Left colon (tissue), 2 donors: Measurements from ENCODE around the gene IPO13. TPM values are rescaled to one million over a fixed set of nuclear protein-coding genes. Genes with fewer than 3 reads are reported as not detected.
A peak's percentile ranks its signal among the peaks of the same experiment; 100 is the strongest.

ENCODE experiments used
- ATAC-seq: fragments of 200-7000 bp; cut with Tn5 transposase; one replicate; pipeline ENCODE4 v1.9.1; 2020; ENCODE audit warnings: mild to moderate bottlenecking, moderate library complexity
- DNase-seq, 2 donors: peaks; one replicate each; pipeline ENCODE4 v3.0.0-alpha.2; 2020
- intact Hi-C, 2 donors: fragments of 100-400 bp; cut with DNase I in 1 of 2; cut with micrococcal nuclease in 1 of 2; formaldehyde crosslinking; loops; one replicate each; pipeline versions ENCODE4 v1.11.2 to v1.14.0; 2022; cut with DNase I, micrococcal nuclease
- long read RNA-seq: library from polyadenylated mRNA; unstranded; transcript quantifications from one replicate; pipeline ENCODE4 v2.0.0, GENCODE V29; 2021
- total RNA-seq, 2 donors: library from RNA; stranded (reverse); fragmentation: NEBNext Ultra II Directional; extraction: Animal tissue kit (Norgen Biotek cat#: 25700); gene quantifications; one replicate each; pipeline ENCODE4 v1.2.1, GENCODE V29; 2021
- donor health status: DM: no; HTN: no; CAD: no.
- donor health status: DM: yes; HTN: yes; CAD: no.

The IPO13 gene
- total RNA-seq, result 10 to 100 TPM; 19.2 to 27.4 TPM
- long read RNA-seq, partial matches to known transcripts, result 4 of 5 reads
- long read RNA-seq, other reads (novel, unspliced or antisense), result 0 of 5 reads

GRCh38 chr1:43946236-43947060 lies at the start of gene IPO13:
Gene IPO13 (plus strand): TSS chr1:43946950. CDS start chr1:43947601, 651 bp downstream.
- intact Hi-C loops, result no loop called here
- DNase-seq (peak; percentile 95 to 96), ATAC-seq (peak; percentile 95)

GRCh38 chr1:43898981-43899380 lies 47.8 kb upstream of the IPO13 start:
- intact Hi-C loops, result no loop called here
- DNase-seq, result peak in 1 of 2 donors; percentile 19
- ATAC-seq, result no peak

- peak in 1 of 2 donors; percentile 9 for DNase-seq
- no peak for ATAC-seq
- intact Hi-C loops, result no loop called here
These were observed 46.4 kb upstream of the IPO13 start for GRCh38 chr1:43900386-43900785.

- intact Hi-C loops, result no loop called here
- ATAC-seq (no peak), DNase-seq (peak in 1 of 2 donors; percentile 9)
These were observed 45.4 kb upstream of the IPO13 start for GRCh38 chr1:43901196-43901961.

GRCh38 chr1:43902058-43902831 lies 44.5 kb upstream of the IPO13 start:
- intact Hi-C loops, result no loop called here
- DNase-seq (peak in 1 of 2 donors; percentile 6), ATAC-seq (no peak)

GRCh38 chr1:43904660-43905551 lies 41.8 kb upstream of the IPO13 start:
- ATAC-seq, result no peak
- DNase-seq, result peak in 1 of 2 donors; percentile 8
- intact Hi-C loops, result no loop called here

- ATAC-seq (no peak), DNase-seq (peak in 1 of 2 donors; percentile 2)
- intact Hi-C loops, result no loop called here
These were observed 38.5 kb upstream of the IPO13 start for GRCh38 chr1:43908226-43908625.

GRCh38 chr1:43908858-43909257 lies 37.9 kb upstream of the IPO13 start:
- peak in 1 of 2 donors; percentile 6 for DNase-seq
- intact Hi-C loops, result no loop called here
- ATAC-seq, result no peak

GRCh38 chr1:43910343-43910742 lies 36.4 kb upstream of the IPO13 start:
- peak in 1 of 2 donors; percentile 10 for DNase-seq
- intact Hi-C loops, result no loop called here
- no peak for ATAC-seq

GRCh38 chr1:43912607-43913006 lies 34.1 kb upstream of the IPO13 start:
- intact Hi-C loops, result no loop called here
- DNase-seq, result peak in 1 of 2 donors; percentile 31
- ATAC-seq, result peak; percentile 15

- DNase-seq, result peak; percentile 56 to 61
- peak; percentile 96 for ATAC-seq
These were observed 33.7 kb upstream of the IPO13 start for GRCh38 chr1:43913051-43913501.

GRCh38 chr1:43913666-43914360 lies 32.9 kb upstream of the IPO13 start:
- ATAC-seq (no peak), DNase-seq (peak in 1 of 2 donors; percentile 15)
- intact Hi-C loops, result no loop called here

More at GRCh38 chr1:43913051-43913501, 33.7 kb upstream of the IPO13 start:
- intact Hi-C loops, result no loop called here

- DNase-seq (peak in 1 of 2 donors; percentile 12), ATAC-seq (peak; percentile 40)
- intact Hi-C loops, result no loop called here
These were observed 31.9 kb upstream of the IPO13 start for GRCh38 chr1:43914576-43915525.

- intact Hi-C loops, result no loop called here
- DNase-seq (no peak), ATAC-seq (no peak)
These were observed 26.8 kb upstream of the IPO13 start for GRCh38 chr1:43919906-43920305.

- no peak for ATAC-seq
- intact Hi-C loops, result no loop called here
- no peak for DNase-seq
These were observed 25.7 kb upstream of the IPO13 start for GRCh38 chr1:43921022-43921421.

- DNase-seq (no peak), ATAC-seq (no peak)
- intact Hi-C loops, result no loop called here
These were observed 22.2 kb upstream of the IPO13 start for GRCh38 chr1:43924516-43924915.
